Fibroblast of pulmonary artery (primary cell): ENCODE measurements around the gene ANKRD45.
"Not testable (repeated sequence)": the region's sequence is repeated elsewhere in the genome, so short reads cannot be mapped to it uniquely, and the experiment has no call there.

Experiments used
- DNase-seq: peaks from one replicate; pipeline ENCODE4 v3.0.0-alpha.2; 2010; ENCODE audit warnings: low read depth
- H3K4me3 ChIP-seq: replicated peaks from 2 replicates; pipeline ENCODE4 v1.5.1; 2011; ENCODE audit warnings: low read depth, mild to moderate bottlenecking, control low read depth, low read length, moderate library complexity
- CTCF ChIP-seq: IDR thresholded peaks from 2 replicates; pipeline ENCODE4 v1.5.1; 2011; ENCODE audit warnings: mild to moderate bottlenecking, control low read depth, low read length, inconsistent platforms; ENCODE audit errors: missing control alignments

The ANKRD45 gene

GRCh38 chr1:173639102-173639501 lies 30.5 kb downstream of the ANKRD45 start:
- no peak for DNase-seq
- TF ChIP-seq CTCF: no peak
- H3K4me3 ChIP-seq: no peak overlapping the region

GRCh38 chr1:173638043-173639021 lies 31.3 kb downstream of the ANKRD45 start:
- no peak for DNase-seq
- TF ChIP-seq CTCF: no peak
- no peak overlapping the region for H3K4me3 ChIP-seq

GRCh38 chr1:173637236-173638042 lies 32.2 kb downstream of the ANKRD45 start:
- DNase-seq, H3K4me3 ChIP-seq: not testable (repeated sequence)

GRCh38 chr1:173635116-173635515 lies 34.5 kb downstream of the ANKRD45 start, which contains the start of gene TEX50:
TSS of gene TEX50 (plus strand) at chr1:173635338. CDS start at chr1:173635522, 184 bp downstream.
- TF ChIP-seq CTCF: no peak
- no peak for DNase-seq
- no peak within 1 kb of the TSS for H3K4me3 ChIP-seq

GRCh38 chr1:173628888-173629287 lies 40.8 kb downstream of the ANKRD45 start:
- no peak overlapping the region for H3K4me3 ChIP-seq
- peak; percentile 13 for DNase-seq
- TF ChIP-seq CTCF: no peak

GRCh38 chr1:173627269-173627668 lies 42.4 kb downstream of the ANKRD45 start:
- no peak for TF ChIP-seq CTCF
- no peak overlapping the region for H3K4me3 ChIP-seq
- DNase-seq: no peak

- no peak for DNase-seq
- H3K4me3 ChIP-seq: no peak overlapping the region
- TF ChIP-seq CTCF: no peak
Observed at GRCh38 chr1:173616859-173617258, 52.8 kb downstream of the ANKRD45 start.

GRCh38 chr1:173613086-173613485 lies 56.6 kb downstream of the ANKRD45 start:
- not testable (repeated sequence) for H3K4me3 ChIP-seq, DNase-seq
